ENCODE data around the gene AVPR2. TPM values are rescaled to one million over a fixed set of nuclear protein-coding genes. Genes with fewer than 3 reads are reported as not detected.

The AVPR2 gene
- total RNA-seq, 1 donor from 2014 or later = not detected

DNA sequence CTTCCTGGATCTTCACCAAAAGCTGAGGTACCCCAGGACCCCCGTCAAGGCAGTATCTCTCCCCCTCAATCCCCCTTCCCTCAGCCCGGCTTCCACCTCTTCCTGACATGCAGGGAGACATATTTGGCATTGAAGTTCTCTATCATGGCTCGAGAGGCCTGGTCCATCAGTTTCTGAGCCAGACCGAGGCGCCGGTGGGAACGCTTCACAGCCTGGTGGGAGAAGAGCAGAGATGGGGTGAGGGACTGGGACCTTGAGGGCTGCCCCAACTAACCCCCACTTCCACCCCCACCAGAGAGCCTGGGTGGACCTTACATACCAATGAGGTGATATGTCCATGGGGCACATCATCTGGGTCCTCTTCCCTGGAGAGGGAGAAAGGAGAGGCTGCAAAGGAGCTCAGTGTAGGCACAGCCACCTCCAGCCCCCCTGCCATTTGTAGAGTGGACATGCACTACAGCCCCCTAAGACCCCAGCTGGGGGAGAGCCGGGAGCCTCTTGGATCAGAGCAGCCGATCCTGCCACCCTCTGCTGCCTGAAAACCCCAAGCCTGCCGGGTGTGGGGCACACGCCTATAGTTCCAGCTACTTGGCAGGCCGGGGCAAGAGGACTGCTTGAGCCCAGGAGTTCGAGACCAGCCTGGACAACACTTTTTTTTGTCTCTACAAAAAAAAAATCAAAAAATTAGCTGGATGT, 27.9 kb downstream of the AVPR2 start:
- H3K9me3 Mint-ChIP-seq (ENCODE audit: low read depth) = no peaks in the 10 kb centered on the region
- H3K4me1 Mint-ChIP-seq (ENCODE audit: low read depth) = peaks cover 23% of the 10 kb centered on the region
- H3K27me3 Mint-ChIP-seq (ENCODE audit: low read depth) = no peaks in the 10 kb centered on the region

DNA sequence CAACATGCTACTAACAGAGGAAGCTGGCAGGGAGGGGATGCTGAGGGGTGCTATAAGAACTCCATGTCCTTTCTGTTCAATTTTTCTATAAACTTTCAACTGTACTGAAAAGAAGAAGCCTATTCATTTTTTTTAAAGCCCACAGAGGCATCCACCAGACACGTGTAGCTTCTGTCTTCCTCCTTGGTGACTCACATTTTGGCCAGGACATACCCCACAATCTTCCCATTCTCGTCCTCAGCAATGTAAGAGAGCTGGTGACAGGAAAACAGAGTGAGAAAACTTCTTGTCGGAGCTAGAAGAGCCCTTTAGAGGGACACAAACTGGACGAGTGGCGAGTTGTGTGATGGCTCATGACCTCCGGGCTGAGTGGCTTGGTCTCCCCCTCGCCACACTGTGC, 29.3 kb downstream of the AVPR2 start:
- peaks cover 4% of the 10 kb centered on the region for H3K36me3 Mint-ChIP-seq (ENCODE audit: low read depth)
- no peaks in the 10 kb centered on the region for H3K27me3 Mint-ChIP-seq (ENCODE audit: low read depth)
- peaks cover 15% of the 10 kb centered on the region for H3K4me1 Mint-ChIP-seq (ENCODE audit: low read depth)
- H3K4me3 Mint-ChIP-seq (ENCODE audit: unreplicated experiment) = peak overlapping the region; percentile 81
- peak overlapping the region; percentile 34 for H3K27ac Mint-ChIP-seq (ENCODE audit: unreplicated experiment)
- no peaks in the 10 kb centered on the region for H3K9me3 Mint-ChIP-seq (ENCODE audit: low read depth)
- TF ChIP-seq, protein P1, sequence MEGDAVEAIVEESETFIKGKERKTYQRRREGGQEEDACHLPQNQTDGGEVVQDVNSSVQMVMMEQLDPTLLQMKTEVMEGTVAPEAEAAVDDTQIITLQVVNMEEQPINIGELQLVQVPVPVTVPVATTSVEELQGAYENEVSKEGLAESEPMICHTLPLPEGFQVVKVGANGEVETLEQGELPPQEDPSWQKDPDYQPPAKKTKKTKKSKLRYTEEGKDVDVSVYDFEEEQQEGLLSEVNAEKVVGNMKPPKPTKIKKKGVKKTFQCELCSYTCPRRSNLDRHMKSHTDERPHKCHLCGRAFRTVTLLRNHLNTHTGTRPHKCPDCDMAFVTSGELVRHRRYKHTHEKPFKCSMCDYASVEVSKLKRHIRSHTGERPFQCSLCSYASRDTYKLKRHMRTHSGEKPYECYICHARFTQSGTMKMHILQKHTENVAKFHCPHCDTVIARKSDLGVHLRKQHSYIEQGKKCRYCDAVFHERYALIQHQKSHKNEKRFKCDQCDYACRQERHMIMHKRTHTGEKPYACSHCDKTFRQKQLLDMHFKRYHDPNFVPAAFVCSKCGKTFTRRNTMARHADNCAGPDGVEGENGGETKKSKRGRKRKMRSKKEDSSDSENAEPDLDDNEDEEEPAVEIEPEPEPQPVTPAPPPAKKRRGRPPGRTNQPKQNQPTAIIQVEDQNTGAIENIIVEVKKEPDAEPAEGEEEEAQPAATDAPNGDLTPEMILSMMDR (IDR thresholded peaks at IDR 0.05) = no peak
- no peak for DNase-seq (ENCODE audit: low spot score)

More for the DNA sequence above, 27.9 kb downstream of the AVPR2 start:
- TF ChIP-seq, protein P1 (IDR thresholded peaks at IDR 0.05) = no peak
- Mint-ChIP-seq H3K27ac (ENCODE audit: unreplicated experiment) (no peak overlapping the region), H3K36me3 (ENCODE audit: low read depth) (peaks cover 4% of the 10 kb centered on the region), H3K4me3 (ENCODE audit: unreplicated experiment) (no peak overlapping the region)
- DNase-seq (ENCODE audit: low spot score) = no peak

DNA sequence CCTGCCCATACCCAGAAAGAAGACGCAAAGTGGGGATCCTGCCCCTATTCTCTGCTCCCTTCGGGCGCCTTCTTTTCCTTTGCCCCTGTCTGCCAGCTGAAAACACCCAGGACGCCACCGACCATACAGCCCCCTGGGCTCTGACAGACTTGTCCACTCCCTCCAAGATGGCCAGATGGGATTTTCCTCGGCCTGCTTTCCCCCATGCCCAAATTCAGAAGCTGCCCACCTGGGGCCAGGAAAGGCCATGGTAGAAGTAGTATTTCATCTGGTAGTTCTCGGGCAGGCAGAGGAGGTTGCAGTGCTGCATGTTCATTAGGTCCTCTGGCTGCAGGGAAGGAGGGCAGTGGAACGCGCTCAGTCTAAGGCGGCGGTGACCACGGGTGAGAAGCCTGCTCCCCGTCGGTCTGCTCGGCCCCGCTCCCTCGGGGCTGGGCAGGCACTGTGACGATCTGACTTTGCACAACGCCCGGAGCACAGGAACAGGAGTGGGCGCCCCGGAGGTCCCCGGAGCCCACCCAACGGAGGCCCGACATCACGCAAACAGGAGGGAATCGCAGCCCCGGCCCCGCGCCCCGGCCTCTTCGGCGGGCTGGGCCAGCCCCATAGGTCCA, 29.8 kb downstream of the AVPR2 start:
- Mint-ChIP-seq H3K27me3 (ENCODE audit: low read depth) (no peaks in the 10 kb centered on the region), H3K27ac (ENCODE audit: unreplicated experiment) (peak overlapping the region; percentile 34), H3K4me3 (ENCODE audit: unreplicated experiment) (peak overlapping the region; percentile 81), H3K4me1 (ENCODE audit: low read depth) (peaks cover 11% of the 10 kb centered on the region), H3K36me3 (ENCODE audit: low read depth) (peaks cover 4% of the 10 kb centered on the region), H3K9me3 (ENCODE audit: low read depth) (no peaks in the 10 kb centered on the region)
- DNase-seq (ENCODE audit: low spot score) = no peak
- TF ChIP-seq, protein P1 (IDR thresholded peaks at IDR 0.05) = no peak

DNA sequence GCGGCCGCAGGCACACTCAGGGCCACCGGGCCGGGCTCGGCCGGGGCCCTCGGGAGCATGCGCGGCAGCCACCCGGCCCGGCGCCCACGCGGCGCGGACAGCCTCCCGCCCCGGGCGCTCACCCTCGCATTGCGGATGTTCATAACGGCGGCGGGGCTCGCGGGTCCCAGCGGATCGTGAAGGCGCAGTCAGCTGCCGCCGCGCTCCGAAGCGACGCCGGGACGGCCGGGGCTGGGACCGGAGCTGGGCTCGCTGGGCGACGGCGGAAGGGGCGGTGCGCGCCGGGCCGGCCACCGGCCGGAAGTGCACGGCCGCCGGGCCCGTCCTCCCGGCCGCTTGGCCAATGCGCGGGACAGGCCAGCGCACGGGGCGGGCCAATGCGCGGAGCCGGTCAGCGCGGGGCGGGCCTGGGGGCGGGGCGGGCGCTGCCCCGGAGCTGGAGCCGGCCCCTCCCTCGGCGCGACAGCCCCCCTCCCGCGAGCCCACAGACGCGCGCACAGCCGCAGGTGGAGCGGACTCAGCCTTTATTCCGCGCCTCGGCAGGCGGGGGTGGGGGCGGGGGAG, 30.4 kb downstream of the AVPR2 start, which contains the start of gene NAA10:
Gene NAA10, minus strand, starts transcription at position 276 of the 564 bp plus-strand sequence. Its CDS starts 133 bp downstream, at position 143.
- Mint-ChIP-seq H3K9me3 (ENCODE audit: low read depth) (no peaks in the 10 kb centered on the region), H3K4me1 (ENCODE audit: low read depth) (peaks cover 10% of the 10 kb centered on the region), H3K27ac (ENCODE audit: unreplicated experiment) (peak within 1 kb of the TSS; percentile 34), H3K36me3 (ENCODE audit: low read depth) (peaks cover 4% of the 10 kb centered on the region), H3K27me3 (ENCODE audit: low read depth) (no peaks in the 10 kb centered on the region), H3K4me3 (ENCODE audit: unreplicated experiment) (peak within 1 kb of the TSS; percentile 81)
- TF ChIP-seq, protein P1 (IDR thresholded peaks at IDR 0.05) = no peak
- no peak for DNase-seq (ENCODE audit: low spot score)

DNA sequence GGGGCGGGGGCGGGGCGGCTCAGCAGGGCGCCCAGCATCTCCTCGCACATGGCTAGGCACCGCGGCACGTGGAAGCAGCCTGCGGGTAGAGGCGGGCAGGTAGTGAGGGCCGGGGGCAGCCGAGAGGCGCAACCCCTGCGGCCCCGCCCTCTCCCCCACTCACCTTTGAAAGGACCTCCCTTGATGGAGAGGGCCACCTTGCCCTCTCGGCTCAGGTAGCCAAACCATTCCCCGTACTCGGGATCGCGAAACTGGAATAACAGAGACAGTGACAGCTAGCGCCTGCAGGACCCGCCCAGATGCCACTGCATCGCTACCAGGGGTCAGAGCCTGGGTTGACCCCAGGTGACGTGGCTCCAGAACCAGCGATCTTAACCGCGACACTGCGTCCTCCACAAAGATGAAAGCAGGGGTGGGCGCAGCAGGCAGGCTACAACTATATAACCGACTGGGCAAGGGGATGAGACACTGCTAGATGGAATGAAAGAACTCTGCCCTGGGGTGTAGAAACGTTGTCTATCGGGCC, 30.9 kb downstream of the AVPR2 start:
- Mint-ChIP-seq H3K9me3 (ENCODE audit: low read depth) (no peaks in the 10 kb centered on the region), H3K36me3 (ENCODE audit: low read depth) (peaks cover 4% of the 10 kb centered on the region), H3K27me3 (ENCODE audit: low read depth) (no peaks in the 10 kb centered on the region), H3K4me1 (ENCODE audit: low read depth) (peaks cover 10% of the 10 kb centered on the region), H3K4me3 (ENCODE audit: unreplicated experiment) (peak overlapping the region; percentile 42), H3K27ac (ENCODE audit: unreplicated experiment) (no peak overlapping the region)
- DNase-seq (ENCODE audit: low spot score) = no peak
- TF ChIP-seq, protein P1 (IDR thresholded peaks at IDR 0.05) = no peak

All from chondrocyte (in vitro differentiated cells).